Frontal cortex (tissue), 1 donor: Measurements from ENCODE around the gene IGSF3. TPM values are rescaled to one million over a fixed set of nuclear protein-coding genes. Genes with fewer than 3 reads are reported as not detected.

ENCODE experiments used
- small RNA-seq: library from RNA; depleted of rRNA; stranded (forward); fragments of <200 nt; gene quantifications from one replicate; pipeline ENCODE3, GENCODE V24; 2014
- total RNA-seq: library from RNA; depleted of rRNA; stranded (reverse); fragments of >200 nt; gene quantifications from one replicate; pipeline ENCODE4 v1.2.3, GENCODE V29; 2014

IGSF3 gene
- total RNA-seq, 1 donor from 2014 or later = 134 TPM

Small RNA genes lying within 50 kb of the gene (small RNA-seq; reads per million reads assigned to genes)
- gene MIR320B1 = not detected
- gene MIR548AC = not detected

Other genes with a start within 250 kb of the IGSF3 start
- gene CD58, start 96.7 kb downstream of the IGSF3 start, total RNA-seq = 6.1 TPM
- not detected for gene CD2, start 86.7 kb upstream of the IGSF3 start, total RNA-seq
- 40.8 TPM for gene PTGFRN, start 242.2 kb upstream of the IGSF3 start, total RNA-seq